Measurements from ENCODE around the gene TEX13A. TPM values are rescaled to one million over a fixed set of nuclear protein-coding genes. Genes with fewer than 3 reads are reported as not detected.

The TEX13A gene
- total RNA-seq, 1 donor from 2014 or later, result not detected

DNA sequence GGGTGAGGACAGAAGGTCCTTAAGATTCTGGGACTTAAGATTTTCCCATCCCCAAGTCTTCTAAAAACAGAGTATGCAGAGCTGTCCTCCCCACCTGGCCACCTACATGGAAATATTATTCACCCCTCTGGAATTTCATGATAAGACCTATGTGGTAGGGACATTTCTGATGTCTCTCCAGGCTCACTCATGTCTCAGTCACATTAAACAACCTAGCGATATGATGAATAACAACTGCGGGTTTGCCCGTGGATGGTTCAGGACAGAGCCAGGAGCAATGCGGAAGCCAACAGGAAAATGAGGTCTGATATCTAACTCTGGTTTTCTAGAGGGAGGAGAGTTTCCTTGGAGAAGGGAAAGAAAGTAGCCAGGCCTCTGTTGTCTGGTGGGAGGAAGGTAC, 47.4 kb downstream of the TEX13A start:
- DNase-seq (ENCODE audit: extremely low spot score, unreplicated experiment), result no peak
- Mint-ChIP-seq H3K4me3 (no peak overlapping the region), H3K36me3 (no peaks in the 10 kb centered on the region), H3K9me3 (peaks cover 4% of the 10 kb centered on the region), H3K27ac (no peak overlapping the region), H3K27me3 (no peaks in the 10 kb centered on the region), H3K4me1 (ENCODE audit: unreplicated experiment) (no peaks in the 10 kb centered on the region)
- no peak for TF ChIP-seq CTCF (conservative IDR thresholded peaks at IDR 0.05)

All from type B pancreatic cell (in vitro differentiated cells).